Subcutaneous adipose tissue (tissue), 4 donors: Measurements from ENCODE around the gene OBSCN. TPM values are rescaled to one million over a fixed set of nuclear protein-coding genes. Genes with fewer than 3 reads are reported as not detected.

Source experiments
- CTCF ChIP-seq: fragments of 450-650 bp; IDR thresholded peaks from one replicate; pipeline ENCODE4 v1.5.1; 2016; ENCODE audit warnings: low read depth, mild to moderate bottlenecking, control low read depth, antibody characterized with exemption, moderate library complexity
- total RNA-seq, 4 donors: library from RNA; depleted of rRNA; stranded (reverse); fragments of >200 nt; gene quantifications; one replicate each; pipeline ENCODE4 v1.1.0, GENCODE V29; 2016

Gene OBSCN
- total RNA-seq, 4 donors from 2014 or later: 4.1 to 4.9 (median 4.7) TPM

DNA sequence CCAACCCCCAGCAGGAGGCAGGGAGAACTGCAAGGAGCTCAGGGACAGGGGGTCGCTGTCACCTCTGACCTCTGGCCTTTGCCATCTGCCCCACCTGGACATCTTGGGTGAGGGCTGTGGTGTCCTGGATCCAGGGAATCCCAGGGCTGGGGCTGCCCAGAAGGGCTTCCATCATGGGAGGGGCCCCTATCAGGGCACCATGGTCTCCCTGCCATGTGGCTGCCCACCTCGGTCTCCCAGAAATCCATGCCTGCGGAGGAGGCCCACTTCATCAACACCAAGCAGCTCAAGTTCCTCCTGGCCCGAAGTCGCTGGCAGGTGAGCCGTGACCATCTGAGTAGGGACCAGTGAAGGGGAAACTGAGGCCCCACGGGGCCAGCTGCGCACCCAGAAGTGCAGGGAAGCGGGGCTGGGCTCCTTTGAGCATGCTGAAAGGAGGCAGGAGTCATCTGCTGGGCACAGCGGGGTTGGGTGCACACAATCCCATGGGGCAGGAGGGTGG, 162.6 kb downstream of the OBSCN start:
- no peak for TF ChIP-seq CTCF

DNA sequence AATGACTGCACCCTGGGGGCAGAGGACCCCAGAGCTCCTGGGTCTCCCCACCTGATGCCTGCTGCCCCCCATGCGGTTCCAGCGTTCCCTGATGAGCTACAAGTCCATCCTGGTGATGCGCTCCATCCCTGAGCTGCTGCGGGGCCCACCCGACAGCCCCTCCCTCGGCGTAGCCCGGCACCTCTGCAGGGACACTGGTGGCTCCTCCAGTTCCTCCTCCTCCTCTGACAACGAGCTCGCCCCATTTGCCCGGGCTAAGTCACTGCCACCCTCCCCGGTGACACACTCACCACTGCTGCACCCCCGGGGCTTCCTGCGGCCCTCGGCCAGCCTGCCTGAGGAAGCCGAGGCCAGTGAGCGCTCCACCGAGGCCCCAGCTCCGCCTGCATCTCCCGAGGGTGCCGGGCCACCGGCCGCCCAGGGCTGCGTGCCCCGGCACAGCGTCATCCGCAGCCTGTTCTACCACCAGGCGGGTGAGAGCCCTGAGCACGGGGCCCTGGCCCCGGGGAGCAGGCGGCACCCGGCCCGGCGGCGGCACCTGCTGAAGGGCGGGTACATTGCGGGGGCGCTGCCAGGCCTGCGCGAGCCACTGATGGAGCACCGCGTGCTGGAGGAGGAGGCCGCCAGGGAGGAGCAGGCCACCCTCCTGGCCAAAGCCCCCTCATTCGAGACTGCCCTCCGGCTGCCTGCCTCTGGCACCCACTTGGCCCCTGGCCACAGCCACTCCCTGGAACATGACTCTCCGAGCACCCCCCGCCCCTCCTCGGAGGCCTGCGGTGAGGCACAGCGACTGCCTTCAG, 163.3 kb downstream of the OBSCN start:
- no peak for TF ChIP-seq CTCF

DNA sequence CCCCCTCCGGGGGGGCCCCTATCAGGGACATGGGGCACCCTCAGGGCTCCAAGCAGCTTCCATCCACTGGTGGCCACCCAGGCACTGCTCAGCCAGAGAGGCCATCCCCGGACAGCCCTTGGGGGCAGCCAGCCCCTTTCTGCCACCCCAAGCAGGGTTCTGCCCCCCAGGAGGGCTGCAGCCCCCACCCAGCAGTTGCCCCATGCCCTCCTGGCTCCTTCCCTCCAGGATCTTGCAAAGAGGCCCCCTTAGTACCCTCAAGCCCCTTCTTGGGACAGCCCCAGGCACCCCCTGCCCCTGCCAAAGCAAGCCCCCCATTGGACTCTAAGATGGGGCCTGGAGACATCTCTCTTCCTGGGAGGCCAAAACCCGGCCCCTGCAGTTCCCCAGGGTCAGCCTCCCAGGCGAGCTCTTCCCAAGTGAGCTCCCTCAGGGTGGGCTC, 163.9 kb downstream of the OBSCN start:
- no peak for TF ChIP-seq CTCF

DNA sequence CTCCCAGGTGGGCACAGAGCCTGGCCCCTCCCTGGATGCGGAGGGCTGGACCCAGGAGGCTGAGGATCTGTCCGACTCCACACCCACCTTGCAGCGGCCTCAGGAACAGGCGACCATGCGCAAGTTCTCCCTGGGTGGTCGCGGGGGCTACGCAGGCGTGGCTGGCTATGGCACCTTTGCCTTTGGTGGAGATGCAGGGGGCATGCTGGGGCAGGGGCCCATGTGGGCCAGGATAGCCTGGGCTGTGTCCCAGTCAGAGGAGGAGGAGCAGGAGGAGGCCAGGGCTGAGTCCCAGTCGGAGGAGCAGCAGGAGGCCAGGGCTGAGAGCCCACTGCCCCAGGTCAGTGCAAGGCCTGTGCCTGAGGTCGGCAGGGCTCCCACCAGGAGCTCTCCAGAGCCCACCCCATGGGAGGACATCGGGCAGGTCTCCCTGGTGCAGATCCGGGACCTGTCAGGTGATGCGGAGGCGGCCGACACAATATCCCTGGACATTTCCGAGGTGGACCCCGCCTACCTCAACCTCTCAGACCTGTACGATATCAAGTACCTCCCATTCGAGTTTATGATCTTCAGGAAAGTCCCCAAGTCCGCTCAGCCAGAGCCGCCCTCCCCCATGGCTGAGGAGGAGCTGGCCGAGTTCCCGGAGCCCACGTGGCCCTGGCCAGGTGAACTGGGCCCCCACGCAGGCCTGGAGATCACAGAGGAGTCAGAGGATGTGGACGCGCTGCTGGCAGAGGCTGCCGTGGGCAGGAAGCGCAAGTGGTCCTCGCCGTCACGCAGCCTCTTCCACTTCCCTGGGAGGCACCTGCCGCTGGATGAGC, 164.5 kb downstream of the OBSCN start:
- no peak for TF ChIP-seq CTCF

DNA sequence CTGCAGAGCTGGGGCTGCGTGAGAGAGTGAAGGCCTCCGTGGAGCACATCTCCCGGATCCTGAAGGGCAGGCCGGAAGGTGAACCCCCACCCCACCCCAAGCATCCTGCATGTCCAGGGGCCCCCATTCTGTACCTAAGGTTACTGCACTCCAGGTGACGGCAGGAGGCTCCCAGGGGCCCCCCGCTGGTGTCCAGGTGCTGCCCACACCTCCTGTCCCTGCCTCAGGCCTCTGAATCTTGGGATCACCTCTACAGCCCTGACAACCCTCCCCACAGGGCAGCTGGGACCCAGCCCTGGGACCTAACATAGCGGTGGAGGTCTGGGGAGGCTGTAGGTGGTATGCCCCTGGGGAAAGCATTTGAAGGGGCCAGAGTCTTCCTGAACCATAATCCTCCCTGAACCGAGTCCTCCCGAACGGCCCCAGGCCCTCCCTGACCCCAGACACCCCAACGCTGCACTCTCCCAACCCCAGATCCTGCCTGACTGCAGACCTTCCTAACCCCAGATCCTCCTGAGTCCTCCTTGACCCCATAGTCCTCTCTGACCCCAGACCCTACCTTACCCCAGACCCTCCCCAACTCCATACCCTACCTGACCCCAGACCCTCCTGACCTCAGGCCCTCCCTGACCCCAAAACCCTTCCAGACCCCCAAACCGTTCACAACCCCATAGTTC, 165.3 kb downstream of the OBSCN start:
- TF ChIP-seq CTCF: no peak

DNA sequence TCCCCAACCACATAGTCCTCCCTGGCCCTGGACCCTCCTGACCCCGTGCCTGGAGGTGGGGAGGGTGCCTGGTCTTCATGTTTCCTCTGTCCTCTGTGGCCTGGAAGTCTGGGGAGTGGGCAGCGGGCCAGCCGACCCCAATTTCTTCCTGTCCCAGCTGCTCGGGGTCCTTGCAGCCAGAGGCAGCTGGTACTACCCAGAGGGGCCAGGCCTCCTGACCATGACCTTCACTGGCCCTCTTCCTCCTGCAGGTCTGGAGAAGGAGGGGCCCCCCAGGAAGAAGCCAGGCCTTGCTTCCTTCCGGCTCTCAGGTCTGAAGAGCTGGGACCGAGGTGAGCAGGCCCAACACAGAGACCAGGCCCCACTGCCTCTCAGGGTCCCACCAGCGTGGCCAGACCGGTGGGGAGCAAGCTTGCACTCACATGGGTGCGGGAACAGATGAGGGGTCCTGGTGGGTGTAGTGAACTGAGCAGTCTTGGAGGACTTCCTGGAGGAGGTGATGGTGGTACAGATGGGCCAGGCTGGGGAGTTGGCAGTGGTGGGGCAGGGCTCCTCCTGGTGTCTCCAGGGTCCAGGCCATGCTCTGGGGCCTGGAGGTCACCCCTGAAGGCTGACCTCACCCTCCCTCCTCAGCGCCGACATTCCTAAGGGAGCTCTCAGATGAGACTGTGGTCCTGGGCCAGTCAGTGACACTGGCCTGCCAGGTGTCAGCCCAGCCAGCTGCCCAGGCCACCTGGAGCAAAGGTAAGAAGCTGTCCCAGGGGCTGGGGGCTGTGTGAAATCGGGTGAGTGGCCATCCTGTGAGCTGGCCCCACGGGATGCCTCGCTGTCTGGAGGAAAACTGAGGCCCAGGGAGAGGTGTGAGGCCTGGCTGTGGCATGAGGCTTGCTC, 166.1 kb downstream of the OBSCN start:
- TF ChIP-seq CTCF: no peak
